Breast epithelium (tissue), 3 donors: ENCODE data around the gene HSFY2.
"Not testable (repeated sequence)": the region's sequence is repeated elsewhere in the genome, so short reads cannot be mapped to it uniquely, and the experiment has no call there.

Source experiments
- CTCF ChIP-seq, 3 donors: fragments of 450-650 bp; IDR thresholded peaks; one replicate each; pipeline ENCODE4 v1.5.1; 2016 to 2017; ENCODE audit warnings: antibody characterized with exemption in 3 of 3, mild to moderate bottlenecking in 3 of 3, moderate library complexity in 3 of 3
- POLR2A ChIP-seq: fragments of 450-650 bp; IDR thresholded peaks from one replicate; pipeline ENCODE4 v1.6.1; 2016; ENCODE audit warnings: antibody characterized with exemption, mild to moderate bottlenecking, moderate library complexity

- not testable (repeated sequence) for TF ChIP-seq POLR2A; CTCF (IDR thresholded peaks at IDR 0.05)
Observed at GRCh38 chrY:18773635-18774034, at the start of gene HSFY2.
